Suppressor macrophage treated with lipopolysaccharide for 4 hours (primary cell): ENCODE measurements around the gene ST6GALNAC3.
"Not testable (repeated sequence)": the region's sequence is repeated elsewhere in the genome, so short reads cannot be mapped to it uniquely, and the experiment has no call there.

ENCODE experiments used
- DNase-seq: peaks from one replicate; pipeline ENCODE4 v3.0.0-alpha.2; 2020

ST6GALNAC3 gene

DNA sequence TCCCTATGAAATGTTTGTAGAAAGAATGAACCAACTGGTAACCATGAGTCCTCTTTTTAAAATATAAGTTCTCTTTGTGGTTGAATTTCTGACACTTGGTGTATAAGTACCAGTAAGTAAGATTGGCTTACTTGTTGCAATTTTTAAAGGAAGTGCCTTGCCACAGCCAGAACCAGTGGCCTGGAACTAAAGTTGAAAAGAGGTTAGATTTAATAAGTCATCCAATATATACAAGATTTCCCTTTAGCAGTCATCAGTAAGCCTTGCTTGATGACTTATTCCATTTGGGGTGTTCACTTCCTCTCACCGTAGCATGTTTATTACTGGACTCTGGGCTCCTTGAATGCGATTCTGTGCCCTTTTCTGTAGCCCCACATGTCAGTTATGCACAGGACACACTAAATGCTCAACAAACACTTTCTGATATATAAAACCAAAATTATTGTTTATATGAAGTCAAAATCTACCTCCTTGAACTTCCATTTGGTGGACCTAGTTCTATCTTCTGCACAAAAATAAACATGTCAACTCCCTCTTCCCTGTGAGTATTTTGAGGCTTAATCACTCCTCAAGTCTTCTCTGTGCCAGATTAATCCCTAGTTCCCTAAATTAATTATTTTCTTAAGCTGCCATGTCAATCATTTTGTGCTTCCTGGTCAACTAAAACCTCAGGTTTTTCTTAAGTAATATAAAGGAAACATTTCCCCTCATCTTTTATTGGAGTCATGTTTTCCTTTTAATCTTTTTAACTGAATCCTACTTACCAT is 218.1 kb downstream of the ST6GALNAC3 start:
- DNase-seq, result no peak

DNA sequence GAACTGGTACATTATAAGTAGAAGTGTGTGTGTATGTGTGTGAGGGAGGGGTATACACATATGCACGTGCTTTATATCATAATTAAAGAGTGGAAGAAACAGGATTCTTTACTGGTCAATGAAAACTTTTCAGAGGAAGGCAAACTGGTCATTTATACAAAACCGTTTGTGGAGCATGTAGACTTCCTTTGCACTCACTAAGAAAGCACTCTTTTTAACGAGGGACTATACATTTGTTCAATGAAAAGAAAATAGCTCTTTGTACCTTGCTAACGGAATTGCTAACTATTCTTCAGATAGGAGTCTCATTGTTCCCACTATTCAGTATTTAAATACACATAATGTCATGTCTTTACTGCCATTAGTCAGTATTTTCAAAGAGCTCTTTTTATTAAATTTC is 219.3 kb downstream of the ST6GALNAC3 start:
- DNase-seq, result no peak

- DNase-seq, result no peak
Observed at GRCh38 chr1:76294482-76295194, 220.1 kb downstream of the ST6GALNAC3 start.

DNA sequence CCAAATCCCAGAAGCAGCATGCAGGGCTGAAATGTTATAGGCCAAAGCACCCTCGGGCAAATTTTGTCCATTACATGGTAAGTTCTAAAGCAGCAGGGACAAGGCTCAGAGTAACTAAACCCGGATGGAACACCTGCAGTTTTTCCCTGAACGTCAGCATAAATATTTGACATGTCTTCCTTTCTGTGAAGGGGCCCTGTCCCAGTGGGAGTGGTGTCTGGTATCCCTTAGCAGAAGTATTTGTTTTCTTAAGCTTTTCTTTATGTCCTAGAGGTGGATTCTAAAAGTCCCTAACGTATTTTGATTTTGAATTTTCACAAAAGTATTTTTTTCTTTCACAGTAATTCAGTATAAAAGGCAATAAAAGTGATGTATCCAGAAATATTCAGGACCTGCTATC is 223.9 kb downstream of the ST6GALNAC3 start:
- DNase-seq, result no peak

GRCh38 chr1:76299036-76299435 is 224.5 kb downstream of the ST6GALNAC3 start:
- no peak for DNase-seq

DNA sequence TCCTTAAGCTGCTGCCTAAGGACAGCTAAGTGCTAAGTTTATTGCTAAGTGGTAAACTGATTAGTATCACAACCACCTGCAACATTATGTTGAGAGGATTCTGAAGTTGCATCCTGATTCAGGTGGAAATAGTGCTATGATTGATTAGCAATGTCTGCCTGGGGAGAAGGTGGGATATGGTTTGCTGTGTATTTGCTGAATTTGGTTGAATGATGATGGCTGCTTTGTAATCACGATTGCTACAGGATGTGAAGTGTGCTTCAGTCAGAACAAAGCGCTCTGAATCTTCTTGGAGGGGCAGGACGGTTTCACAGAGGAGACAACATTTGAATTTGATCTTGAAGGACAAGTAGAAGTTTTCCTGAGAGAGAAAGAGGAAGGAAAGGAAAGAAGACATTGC is 226.0 kb downstream of the ST6GALNAC3 start:
- DNase-seq, result no peak

DNA sequence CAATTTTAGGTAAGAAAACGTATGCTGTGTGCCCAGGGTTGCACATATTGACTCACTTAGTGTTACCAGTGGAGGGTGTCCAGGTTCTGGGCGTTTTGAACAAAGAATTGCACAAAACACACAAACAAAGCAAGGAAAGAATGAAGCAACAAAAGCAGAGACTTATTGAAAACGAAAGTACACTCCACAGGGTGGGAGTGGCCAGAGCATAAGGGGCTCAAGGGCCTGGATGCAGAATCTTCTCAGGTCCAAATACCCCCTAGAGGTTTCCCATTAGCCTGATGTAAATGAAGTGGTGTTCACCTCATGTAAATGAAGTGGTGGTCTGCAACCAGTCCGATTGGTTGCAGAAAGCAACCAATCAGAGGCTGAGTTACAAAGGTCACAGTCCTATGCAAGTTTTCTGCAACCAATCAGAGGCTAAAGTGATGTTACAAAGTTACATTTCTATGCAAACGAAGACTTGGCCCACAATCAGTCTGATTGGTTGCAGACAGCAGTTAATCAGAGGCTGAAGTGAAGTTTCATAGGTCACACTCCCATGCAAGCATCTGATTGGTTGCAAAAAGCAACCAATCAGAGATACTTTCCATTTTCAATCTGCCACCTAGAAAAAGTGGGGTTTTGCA is 228.3 kb downstream of the ST6GALNAC3 start:
- no peak for DNase-seq

GRCh38 chr1:76303340-76303717 is 228.8 kb downstream of the ST6GALNAC3 start:
- DNase-seq, result no peak

DNA sequence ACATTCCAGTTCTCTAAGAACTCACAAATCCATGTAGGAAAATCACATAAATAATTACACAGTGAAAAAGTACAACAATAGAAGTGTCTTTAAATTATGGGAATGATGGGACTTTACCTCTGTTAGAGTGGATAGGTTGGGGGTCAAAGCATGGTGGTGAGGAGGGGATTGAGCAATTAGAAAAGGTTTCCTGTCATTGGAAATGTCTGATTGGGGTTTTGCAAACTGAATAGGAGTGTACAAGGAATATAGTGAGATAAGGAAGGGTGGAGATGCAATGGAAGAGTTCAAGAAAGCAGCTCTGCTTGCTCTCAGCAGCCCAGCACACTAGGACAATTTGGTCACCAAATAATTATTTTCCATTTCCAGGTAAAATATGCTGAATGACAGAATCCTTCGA is 238.8 kb downstream of the ST6GALNAC3 start:
- no peak for DNase-seq

GRCh38 chr1:76314730-76315129 is 240.2 kb downstream of the ST6GALNAC3 start:
- no peak for DNase-seq

- DNase-seq, result no peak
Observed at GRCh38 chr1:76317299-76317900, 242.9 kb downstream of the ST6GALNAC3 start.

GRCh38 chr1:76330991-76331603 is 256.6 kb downstream of the ST6GALNAC3 start:
- DNase-seq, result peak; percentile 72

GRCh38 chr1:76335882-76336281 is 261.3 kb downstream of the ST6GALNAC3 start:
- DNase-seq, result no peak

- DNase-seq, result no peak
Observed at GRCh38 chr1:76336931-76337371, 262.4 kb downstream of the ST6GALNAC3 start.

DNA sequence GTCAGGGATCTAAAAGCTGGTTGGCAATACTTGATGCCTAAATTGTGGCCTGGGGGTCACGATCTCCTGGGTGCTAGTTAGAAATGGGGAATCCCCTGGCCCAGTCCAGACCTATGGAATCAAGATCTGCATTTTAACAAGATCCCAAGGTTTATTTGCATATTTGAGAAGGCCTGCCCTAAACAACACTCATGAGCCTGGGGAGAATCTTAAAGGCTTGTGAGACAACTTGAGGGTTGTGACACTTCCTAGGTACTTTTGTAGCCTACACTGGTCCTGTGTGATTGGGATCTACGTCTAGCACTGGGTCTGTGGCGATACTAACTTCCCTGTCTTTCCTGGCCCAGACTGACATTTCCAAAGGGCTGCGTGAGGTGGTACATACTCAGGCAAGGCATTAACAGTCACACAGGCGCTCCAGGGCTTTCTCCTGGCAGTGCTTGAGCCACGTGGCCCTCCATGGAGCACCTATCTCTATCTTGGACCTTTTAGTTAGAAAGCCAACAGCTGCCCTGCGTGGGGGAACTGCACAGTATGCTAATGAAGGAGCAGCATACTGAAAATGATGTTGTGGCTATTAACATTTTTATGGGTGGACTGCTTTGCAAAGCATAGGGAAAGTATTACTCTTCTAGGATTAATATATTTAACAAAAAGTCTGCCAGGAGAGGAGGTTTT is 263.1 kb downstream of the ST6GALNAC3 start:
- DNase-seq, result no peak

DNA sequence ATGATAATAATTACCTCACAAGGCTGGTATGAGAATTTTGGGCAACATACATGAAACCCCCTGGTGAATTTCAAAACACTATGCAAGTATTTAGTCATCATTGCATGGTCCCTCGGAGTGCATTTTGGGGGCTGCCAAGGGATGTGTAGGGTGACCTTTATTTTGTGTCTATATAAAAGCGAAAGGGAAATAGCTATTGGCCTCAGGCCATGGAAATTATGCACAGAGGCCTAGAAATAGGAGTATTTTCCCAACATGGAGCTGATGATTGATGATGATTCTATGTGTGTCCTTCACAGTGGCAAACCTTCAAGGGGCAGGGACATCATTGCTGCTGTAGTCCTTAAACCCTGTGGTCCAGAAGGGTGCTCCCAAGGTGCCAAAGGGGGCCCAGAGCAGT is 265.5 kb downstream of the ST6GALNAC3 start:
- DNase-seq, result no peak

- not testable (repeated sequence) for DNase-seq
Observed at GRCh38 chr1:76341816-76342215, 267.3 kb downstream of the ST6GALNAC3 start.

DNA sequence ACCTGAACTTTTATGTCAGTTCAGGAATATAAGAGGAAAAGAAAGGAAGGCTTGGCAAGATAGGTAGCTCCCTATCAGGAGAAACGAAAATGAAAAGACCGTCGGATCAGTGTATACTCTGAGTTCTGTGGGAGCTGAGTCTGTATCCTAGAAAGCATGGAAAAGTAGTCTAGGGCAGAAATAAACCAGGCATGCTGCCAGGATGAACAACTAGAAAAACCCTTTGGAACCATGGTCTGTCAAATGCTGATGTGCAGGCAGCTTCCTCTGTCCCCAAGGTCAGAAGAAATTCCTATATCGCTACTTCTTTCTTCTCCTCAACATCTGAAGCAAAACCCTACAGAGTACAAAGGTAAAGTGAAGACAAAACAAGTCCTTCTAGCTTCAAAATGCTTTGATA is 268.8 kb downstream of the ST6GALNAC3 start:
- no peak for DNase-seq

- DNase-seq, result no peak
Observed at GRCh38 chr1:76351655-76352054, 277.1 kb downstream of the ST6GALNAC3 start.

- DNase-seq, result no peak
Observed at GRCh38 chr1:76352741-76353435, 278.3 kb downstream of the ST6GALNAC3 start.

DNA sequence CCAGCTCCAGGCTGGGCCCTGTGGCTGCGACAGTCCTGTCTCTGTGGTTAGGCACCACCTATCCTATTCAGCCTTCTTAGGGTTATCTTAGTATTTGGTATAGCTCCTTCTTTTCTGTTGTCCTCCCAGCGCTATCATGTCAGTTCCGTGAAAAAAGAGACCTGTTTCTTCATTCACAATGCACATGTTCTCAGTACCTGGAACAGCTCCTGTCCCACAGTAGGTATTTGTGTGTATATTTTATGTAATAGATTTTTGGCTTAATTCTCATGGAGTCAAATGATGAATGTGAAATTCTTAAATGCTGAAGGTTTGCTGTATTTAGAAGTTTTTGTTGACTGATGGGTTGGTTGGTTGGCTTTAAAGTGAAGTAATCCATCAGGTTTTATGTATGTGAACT is 279.7 kb downstream of the ST6GALNAC3 start:
- DNase-seq, result no peak

DNA sequence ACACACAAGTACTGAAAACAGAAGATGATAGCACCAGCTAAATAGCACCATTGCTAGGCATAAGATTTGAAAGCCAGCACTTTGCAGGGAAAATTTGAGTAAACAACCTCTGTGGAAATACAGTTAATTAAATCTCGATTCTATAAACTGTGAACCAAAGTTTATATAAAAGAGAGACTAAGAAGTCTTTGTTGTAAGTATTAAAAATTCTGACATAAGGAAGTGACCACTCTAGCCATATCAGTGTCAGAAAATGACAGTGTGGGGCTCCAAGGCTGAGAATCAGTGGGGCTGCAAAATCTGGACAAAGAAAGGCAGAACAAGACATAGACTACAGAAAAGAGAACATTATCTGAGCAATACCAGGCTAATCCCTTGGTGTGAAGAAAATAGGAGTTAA is 292.2 kb downstream of the ST6GALNAC3 start:
- no peak for DNase-seq
